Thoracic aorta (tissue), 2 donors: Measurements from ENCODE around the gene MTOR. TPM values are rescaled to one million over a fixed set of nuclear protein-coding genes. Genes with fewer than 3 reads are reported as not detected.

Source experiments
- ATAC-seq: fragments of 150-250 bp; one replicate; pipeline ENCODE4 v1.8.0; 2017; ENCODE audit warnings: low read depth; ENCODE audit not compliant: insufficient number of reproducible peaks, low FRiP score
- DNase-seq: peaks from one replicate; pipeline ENCODE4 v3.0.0-alpha.2; 2020; ENCODE audit warnings: low spot score
- H3K27ac ChIP-seq, 2 donors: fragments of 200-600 bp; sonication (generic); 1 replicate in 1 of 2; 2 replicates in 1 of 2; pipeline ENCODE4 v1.5.1; 2016; ENCODE audit warnings: mild to moderate bottlenecking in 2 of 2, moderate library complexity in 2 of 2
- H3K27me3 ChIP-seq: fragments of 200-600 bp; sonication (generic); replicated peaks from 2 replicates; pipeline ENCODE4 v1.6.0; 2016; ENCODE audit warnings: mild to moderate bottlenecking; ENCODE audit not compliant: insufficient read depth
- H3K36me3 ChIP-seq: fragments of 200-600 bp; sonication (generic); one replicate; pipeline ENCODE4 v1.5.1; 2016
- H3K4me1 ChIP-seq, 2 donors: fragments of 200-600 bp; sonication (generic); 1 replicate in 1 of 2; 2 replicates in 1 of 2; pipeline versions ENCODE4 v1.5.1 to v1.6.0; 2016; ENCODE audit warnings: low read depth in 2 of 2, mild to moderate bottlenecking in 1 of 2; ENCODE audit not compliant: control insufficient read depth in 1 of 2
- H3K4me3 ChIP-seq: fragments of 200-600 bp; sonication (generic); 2 replicates; pipeline ENCODE4 v1.5.1; 2016; ENCODE audit warnings: mild to moderate bottlenecking
- H3K9me3 ChIP-seq: fragments of 200-600 bp; sonication (generic); 2 replicates; pipeline ENCODE4 v1.5.1; 2016
- CTCF ChIP-seq: fragments of 200-600 bp; sonication (generic); IDR thresholded peaks from one replicate; pipeline ENCODE4 v1.5.1; 2019; ENCODE audit warnings: antibody characterized with exemption
- total RNA-seq, 2 donors: library from RNA; depleted of rRNA; stranded (reverse); fragments of >200 nt; gene quantifications; one replicate each; pipeline versions ENCODE4 v1.1.0 to v1.2.3, GENCODE V29; 2016

MTOR gene
- total RNA-seq, 2 donors from 2014 or later = 37.5 to 48.7 TPM

GRCh38 chr1:11158720-11159321 is 103.5 kb downstream of the MTOR start:
- no peaks in the 10 kb centered on the region for H3K27me3 ChIP-seq
- peaks cover 15 to 31% of the 10 kb centered on the region in 2 donors for H3K4me1 ChIP-seq
- ATAC-seq (no peak), DNase-seq (no peak)
- no peak overlapping the region for H3K4me3 ChIP-seq
- TF ChIP-seq CTCF = no peak
- peak overlapping the region; percentile 71 to 84 for H3K27ac ChIP-seq
- H3K9me3 ChIP-seq = no peaks in the 10 kb centered on the region
- H3K36me3 ChIP-seq = peaks cover 5% of the 10 kb centered on the region

GRCh38 chr1:11158291-11158690 is 104.1 kb downstream of the MTOR start:
- peaks cover 5% of the 10 kb centered on the region for H3K36me3 ChIP-seq
- no peak for TF ChIP-seq CTCF
- ATAC-seq = no peak

GRCh38 chr1:11157867-11158266 is 104.5 kb downstream of the MTOR start:
- ATAC-seq (peak; percentile 38), DNase-seq (no peak)
- peaks cover 5% of the 10 kb centered on the region for H3K36me3 ChIP-seq
- no peak overlapping the region for H3K4me3 ChIP-seq
- peak overlapping the region; percentile 71 to 84 for H3K27ac ChIP-seq
- H3K9me3 ChIP-seq = no peaks in the 10 kb centered on the region
- no peak for TF ChIP-seq CTCF
- no peaks in the 10 kb centered on the region for H3K27me3 ChIP-seq
- peaks cover 15 to 40% of the 10 kb centered on the region in 2 donors for H3K4me1 ChIP-seq

More at GRCh38 chr1:11158291-11158690, 104.1 kb downstream of the MTOR start:
- peaks cover 15 to 36% of the 10 kb centered on the region in 2 donors for H3K4me1 ChIP-seq
- no peaks in the 10 kb centered on the region for H3K9me3 ChIP-seq
- peak overlapping the region; percentile 71 to 84 for H3K27ac ChIP-seq
- H3K4me3 ChIP-seq = no peak overlapping the region
- H3K27me3 ChIP-seq = no peaks in the 10 kb centered on the region
- DNase-seq = no peak

GRCh38 chr1:11157394-11157793 is 105.0 kb downstream of the MTOR start:
- Histone ChIP-seq H3K4me3 (no peak overlapping the region), H3K9me3 (no peaks in the 10 kb centered on the region), H3K4me1 (peaks cover 17 to 45% of the 10 kb centered on the region in 2 donors), H3K27ac (peak overlapping the region; percentile 71 to 84), H3K27me3 (no peaks in the 10 kb centered on the region), H3K36me3 (peaks cover 5% of the 10 kb centered on the region)
- DNase-seq = no peak
- no peak for TF ChIP-seq CTCF
- no peak for ATAC-seq

GRCh38 chr1:11156963-11157362 is 105.4 kb downstream of the MTOR start:
- ATAC-seq = no peak
- H3K4me3 ChIP-seq = no peak overlapping the region
- H3K27me3 ChIP-seq = no peaks in the 10 kb centered on the region
- H3K9me3 ChIP-seq = no peaks in the 10 kb centered on the region
- no peak for DNase-seq
- H3K36me3 ChIP-seq = peaks cover 5% of the 10 kb centered on the region
- TF ChIP-seq CTCF = no peak
- peaks cover 21 to 49% of the 10 kb centered on the region in 2 donors for H3K4me1 ChIP-seq
- H3K27ac ChIP-seq = peak overlapping the region; percentile 71 to 84
